Right lobe of liver (tissue), 6 donors: Measurements from ENCODE around the gene HSPBP1. TPM values are rescaled to one million over a fixed set of nuclear protein-coding genes. Genes with fewer than 3 reads are reported as not detected.

Experiments
- ATAC-seq, 4 donors: fragments of 200-7000 bp; cut with Tn5 transposase; one replicate each; pipeline ENCODE4 v1.9.1; 2020; ENCODE audit warnings: mild to moderate bottlenecking in 4 of 4, moderate library complexity in 4 of 4
- DNase-seq, 3 donors: peaks; one replicate each; pipeline ENCODE4 v3.0.0-alpha.2; 2020
- H3K27ac ChIP-seq, 3 donors: fragments of 200-600 bp; one replicate each; pipeline ENCODE4 v1.8.0; 2022
- H3K27me3 ChIP-seq, 2 donors: fragments of 200-600 bp; one replicate each; pipeline ENCODE4 v1.8.0; 2022
- H3K36me3 ChIP-seq, 4 donors: fragments of 200-600 bp; sonication (generic) in 1 of 4; one replicate each; pipeline versions ENCODE4 v1.5.1 to v1.8.0; 2017 to 2022; ENCODE audit warnings: control low read depth in 1 of 4
- H3K4me1 ChIP-seq, 4 donors: fragments of 200-600 bp; sonication (generic) in 1 of 4; one replicate each; pipeline versions ENCODE4 v1.5.1 to v1.8.0; 2017 to 2022; ENCODE audit warnings: control low read depth in 1 of 4
- H3K4me3 ChIP-seq, 3 donors: fragments of 200-600 bp; one replicate each; pipeline ENCODE4 v1.8.0; 2022
- H3K9me3 ChIP-seq, 4 donors: fragments of 200-600 bp; sonication (generic) in 1 of 4; one replicate each; pipeline versions ENCODE4 v1.5.1 to v1.8.0; 2017 to 2022; ENCODE audit warnings: control low read depth in 1 of 4
- POLR2A ChIP-seq: fragments of 450-650 bp; IDR thresholded peaks from one replicate; pipeline ENCODE4 v1.6.1; 2017; ENCODE audit warnings: antibody characterized with exemption, mild to moderate bottlenecking
- WGBS: methylation state at CpG from one replicate; pipeline ENCODE4 v1.1.6; 2018; ENCODE audit warnings: low coverage, low lambda C conversion rate; ENCODE audit not compliant: insufficient coverage; ENCODE audit errors: missing lambda C conversion rate; 5-methylcytosine and 5-hydroxymethylcytosine counted together
- intact Hi-C, 2 donors: fragments of 100-400 bp; cut with DNase I; formaldehyde crosslinking; loops; one replicate each; pipeline versions ENCODE4 v1.11.2 to v1.14.1; 2022
- total RNA-seq, 6 experiments: library from RNA; depleted of rRNA in 2 of 6; stranded (reverse); fragments of >200 nt in 2 of 6; fragmentation: NEBNext Ultra II Directional in 3 of 6; extraction: Animal tissue kit (Norgen Biotek cat#: 25700) in 3 of 6; gene quantifications; one replicate each; pipeline versions ENCODE4 v1.1.0 to v1.2.4, GENCODE V29; 2016 to 2023
- TF ChIP-seq, protein P1 (sequence below), 4 donors: fragments of 200-600 bp in 3 of 4; fragments of 450-650 bp in 1 of 4; IDR thresholded peaks; one replicate each; pipeline versions ENCODE4 v1.5.1 to v1.8.0; 2016 to 2022; ENCODE audit warnings: antibody characterized with exemption in 4 of 4, mild to moderate bottlenecking in 2 of 4
- donor health status: DM: no; HTN: yes; CAD: no.
- donor health status: DM: no; HTN: no; CAD: no.
- donor health status: DM: no; HTN: no; CAD: no.
- donor health status: DM: no; HTN: yes; CAD: no.
- donor health status: DM: no; HTN: yes; CAD: no.

The HSPBP1 gene
- total RNA-seq, 6 experiments from 2014 or later, result 11.3 to 28.3 (median 15.6) TPM

- intact Hi-C loops, result loop anchor here in 1 of 2 donors (10.0 kb wide), 1 partner anchor 62 kb away; no protein-coding TSS in a partner anchor
- 44% methylated on average over 19 of the region's 22 CpGs for WGBS
- peaks cover 0 to 28% (median 14%) of the 10 kb centered on the region in 4 donors for H3K4me1 ChIP-seq
Measured at GRCh38 chr19:55256562-55257460, 23.1 kb downstream of the HSPBP1 start.

GRCh38 chr19:55255618-55256423 is 24.1 kb downstream of the HSPBP1 start:
- DNase-seq (no peak), ATAC-seq (no peak)
- Histone ChIP-seq H3K27ac (peak overlapping the region in 2 of 3 donors; percentile 50 to 54), H3K9me3 (peaks cover 0 to 2% (median 0%) of the 10 kb centered on the region in 4 donors), H3K4me1 (peaks cover 0 to 28% (median 14%) of the 10 kb centered on the region in 4 donors), H3K36me3 (no peaks in the 10 kb centered on the region), H3K4me3 (peak overlapping the region in 1 of 3 donors; percentile 96), H3K27me3 (no peaks in the 10 kb centered on the region)
- no peak for TF ChIP-seq POLR2A
- TF ChIP-seq, protein P1, sequence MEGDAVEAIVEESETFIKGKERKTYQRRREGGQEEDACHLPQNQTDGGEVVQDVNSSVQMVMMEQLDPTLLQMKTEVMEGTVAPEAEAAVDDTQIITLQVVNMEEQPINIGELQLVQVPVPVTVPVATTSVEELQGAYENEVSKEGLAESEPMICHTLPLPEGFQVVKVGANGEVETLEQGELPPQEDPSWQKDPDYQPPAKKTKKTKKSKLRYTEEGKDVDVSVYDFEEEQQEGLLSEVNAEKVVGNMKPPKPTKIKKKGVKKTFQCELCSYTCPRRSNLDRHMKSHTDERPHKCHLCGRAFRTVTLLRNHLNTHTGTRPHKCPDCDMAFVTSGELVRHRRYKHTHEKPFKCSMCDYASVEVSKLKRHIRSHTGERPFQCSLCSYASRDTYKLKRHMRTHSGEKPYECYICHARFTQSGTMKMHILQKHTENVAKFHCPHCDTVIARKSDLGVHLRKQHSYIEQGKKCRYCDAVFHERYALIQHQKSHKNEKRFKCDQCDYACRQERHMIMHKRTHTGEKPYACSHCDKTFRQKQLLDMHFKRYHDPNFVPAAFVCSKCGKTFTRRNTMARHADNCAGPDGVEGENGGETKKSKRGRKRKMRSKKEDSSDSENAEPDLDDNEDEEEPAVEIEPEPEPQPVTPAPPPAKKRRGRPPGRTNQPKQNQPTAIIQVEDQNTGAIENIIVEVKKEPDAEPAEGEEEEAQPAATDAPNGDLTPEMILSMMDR (IDR thresholded peaks at IDR 0.05), result no peak
- intact Hi-C loops, result loop anchor here in 1 of 2 donors (10.0 kb wide), 1 partner anchor 61 kb away; no protein-coding TSS in a partner anchor
- WGBS, result 42% methylated on average over 6 of the region's 17 CpGs

More at GRCh38 chr19:55256562-55257460, 23.1 kb downstream of the HSPBP1 start:
- DNase-seq (no peak), ATAC-seq (no peak)
- H3K4me3 ChIP-seq, result peak overlapping the region; percentile 85 to 96 (median 94)
- no peaks in the 10 kb centered on the region for H3K36me3 ChIP-seq
- no peaks in the 10 kb centered on the region for H3K27me3 ChIP-seq
- H3K9me3 ChIP-seq, result peaks cover 0 to 2% (median 0%) of the 10 kb centered on the region in 4 donors
- H3K27ac ChIP-seq, result no peak overlapping the region
- TF ChIP-seq, protein P1 (IDR thresholded peaks at IDR 0.05), result no peak
- no peak for TF ChIP-seq POLR2A

GRCh38 chr19:55254625-55254977 is 25.3 kb downstream of the HSPBP1 start:
- TF ChIP-seq, protein P1 (IDR thresholded peaks at IDR 0.05), result no peak
- TF ChIP-seq POLR2A, result no peak
- H3K36me3 ChIP-seq, result no peaks in the 10 kb centered on the region
- 75% methylated on average over 2 of the region's 6 CpGs for WGBS
- peak overlapping the region in 2 of 3 donors; percentile 16 to 22 for H3K4me3 ChIP-seq
- peak overlapping the region in 2 of 3 donors; percentile 50 to 54 for H3K27ac ChIP-seq
- no peak for ATAC-seq
- H3K4me1 ChIP-seq, result peaks cover 0 to 25% (median 13%) of the 10 kb centered on the region in 4 donors
- H3K9me3 ChIP-seq, result peaks cover 0 to 2% (median 0%) of the 10 kb centered on the region in 4 donors
- no peaks in the 10 kb centered on the region for H3K27me3 ChIP-seq
- no peak for DNase-seq
- intact Hi-C loops, result loop anchor here in 1 of 2 donors (10.0 kb wide), 1 partner anchor 60 kb away; no protein-coding TSS in a partner anchor

- Histone ChIP-seq H3K27me3 (no peaks in the 10 kb centered on the region), H3K9me3 (peaks cover 0 to under 1% (median 0%) of the 10 kb centered on the region in 4 donors), H3K36me3 (no peaks in the 10 kb centered on the region), H3K4me3 (peak overlapping the region in 2 of 3 donors; percentile 16 to 22), H3K27ac (peak overlapping the region in 2 of 3 donors; percentile 50 to 54), H3K4me1 (peaks cover 0 to 23% (median 11%) of the 10 kb centered on the region in 4 donors)
- WGBS, result 52% methylated on average over 11 of the region's 23 CpGs
- intact Hi-C loops, result loop anchor here in 1 of 2 donors (10.0 kb wide), 1 partner anchor 59 kb away; no protein-coding TSS in a partner anchor
- TF ChIP-seq, protein P1 (IDR thresholded peaks at IDR 0.05), result no peak
- TF ChIP-seq POLR2A, result no peak
- peak in 1 of 4 donors; percentile 5 for ATAC-seq
- DNase-seq, result no peak
Measured at GRCh38 chr19:55253842-55254624, 25.9 kb downstream of the HSPBP1 start.
